ENCODE results near the gene RPS6KA6.

Gene RPS6KA6

DNA sequence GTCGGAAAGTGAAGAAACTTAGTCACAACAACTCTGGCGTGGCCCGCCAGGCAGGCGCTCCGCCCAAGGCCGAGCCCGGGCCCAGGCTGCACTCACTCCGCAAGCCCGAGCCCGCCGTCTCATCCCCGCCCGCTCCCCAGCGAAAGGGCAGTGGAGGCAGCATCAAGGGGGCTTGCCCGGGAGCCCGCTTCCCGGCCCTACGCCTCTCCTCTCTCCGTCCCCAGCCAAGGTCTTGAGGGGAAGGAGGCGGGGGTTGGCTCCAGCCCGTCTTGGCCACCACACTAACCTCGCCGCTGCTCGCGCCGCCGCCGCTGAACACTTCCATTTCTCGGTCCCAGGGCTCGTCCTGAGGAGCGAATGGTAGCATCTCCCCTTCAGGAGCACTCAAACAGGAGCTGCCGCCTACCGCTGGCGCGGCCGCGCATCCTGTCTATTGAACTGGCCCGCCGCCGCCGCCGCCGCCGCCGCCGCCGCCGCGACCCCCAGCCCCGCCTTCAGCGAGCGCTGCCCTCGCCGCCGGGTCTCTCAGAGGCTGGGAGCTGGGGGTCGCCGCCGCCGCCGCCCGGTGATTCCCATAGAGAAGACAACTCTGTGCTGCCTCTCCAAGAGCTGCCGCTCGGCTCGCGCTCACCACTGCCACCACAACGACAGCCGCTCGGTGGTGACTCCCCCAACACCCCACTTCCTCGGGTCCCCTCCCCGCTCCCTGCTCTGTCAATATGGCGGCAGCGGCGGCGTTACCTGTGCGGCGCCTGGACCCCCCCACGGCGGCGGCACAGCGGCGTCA, at the start of gene RPS6KA6:
TSS of gene RPS6KA6 (minus strand) at position 667 of the 787 bp plus-strand sequence. CDS start at position 367, 300 bp downstream.
- peak; percentile 30 for DNase-seq (ENCODE audit: low read depth)

DNA sequence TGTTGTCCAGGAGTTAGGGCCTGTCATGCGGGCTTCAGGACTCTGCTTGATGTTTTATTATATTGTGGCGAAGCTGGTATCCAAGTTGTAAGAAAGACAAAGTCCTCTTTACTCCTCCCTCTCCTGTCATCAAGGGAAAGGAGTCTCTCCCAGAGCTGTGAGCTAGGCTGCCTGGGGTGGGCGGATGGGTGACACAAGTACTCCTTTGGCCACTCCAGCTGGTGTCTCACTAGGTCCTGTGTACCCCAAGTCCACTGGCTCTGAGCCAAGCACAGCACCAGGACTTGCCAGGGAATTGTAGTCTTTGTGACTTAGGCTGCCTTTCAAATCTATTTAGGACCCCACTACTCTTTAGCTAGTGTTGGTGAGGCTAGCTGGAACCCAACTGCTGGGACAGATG, 36.7 kb upstream of the RPS6KA6 start:
- TF ChIP-seq, protein P1, sequence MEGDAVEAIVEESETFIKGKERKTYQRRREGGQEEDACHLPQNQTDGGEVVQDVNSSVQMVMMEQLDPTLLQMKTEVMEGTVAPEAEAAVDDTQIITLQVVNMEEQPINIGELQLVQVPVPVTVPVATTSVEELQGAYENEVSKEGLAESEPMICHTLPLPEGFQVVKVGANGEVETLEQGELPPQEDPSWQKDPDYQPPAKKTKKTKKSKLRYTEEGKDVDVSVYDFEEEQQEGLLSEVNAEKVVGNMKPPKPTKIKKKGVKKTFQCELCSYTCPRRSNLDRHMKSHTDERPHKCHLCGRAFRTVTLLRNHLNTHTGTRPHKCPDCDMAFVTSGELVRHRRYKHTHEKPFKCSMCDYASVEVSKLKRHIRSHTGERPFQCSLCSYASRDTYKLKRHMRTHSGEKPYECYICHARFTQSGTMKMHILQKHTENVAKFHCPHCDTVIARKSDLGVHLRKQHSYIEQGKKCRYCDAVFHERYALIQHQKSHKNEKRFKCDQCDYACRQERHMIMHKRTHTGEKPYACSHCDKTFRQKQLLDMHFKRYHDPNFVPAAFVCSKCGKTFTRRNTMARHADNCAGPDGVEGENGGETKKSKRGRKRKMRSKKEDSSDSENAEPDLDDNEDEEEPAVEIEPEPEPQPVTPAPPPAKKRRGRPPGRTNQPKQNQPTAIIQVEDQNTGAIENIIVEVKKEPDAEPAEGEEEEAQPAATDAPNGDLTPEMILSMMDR (conservative IDR thresholded peaks at IDR 0.05; ENCODE audit: control insufficient read depth, insufficient read depth, low read depth, low read length): no peak
- no peak overlapping the region for H3K4me3 ChIP-seq (ENCODE audit: control insufficient read depth, low read depth, low read length)
- DNase-seq (ENCODE audit: low read depth): no peak

More for the DNA sequence above, at the start of gene RPS6KA6:
- TF ChIP-seq, protein P1 (conservative IDR thresholded peaks at IDR 0.05; ENCODE audit: control insufficient read depth, insufficient read depth, low read depth, low read length): no peak
- peak within 1 kb of the TSS; percentile 63 for H3K4me3 ChIP-seq (ENCODE audit: control insufficient read depth, low read depth, low read length)

DNA sequence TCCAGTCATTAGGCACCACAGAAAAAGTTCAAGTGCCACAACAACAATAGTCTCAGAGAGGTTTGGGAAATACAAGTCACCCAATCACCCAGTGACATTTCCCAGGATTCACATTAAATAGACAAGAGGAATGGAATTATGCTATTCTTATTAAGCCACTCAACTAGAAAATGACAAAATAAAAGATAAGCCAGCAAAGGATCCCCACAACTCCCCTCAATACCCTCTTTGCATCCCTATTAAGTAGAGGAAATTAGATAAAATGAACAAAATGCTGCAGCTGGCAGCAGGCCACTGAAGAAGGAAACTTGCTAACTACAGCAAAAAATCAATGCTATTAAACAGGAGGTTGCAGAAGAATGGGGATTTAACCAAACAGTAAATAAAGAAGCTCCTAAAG, 35.3 kb upstream of the RPS6KA6 start:
- TF ChIP-seq, protein P1 (conservative IDR thresholded peaks at IDR 0.05; ENCODE audit: control insufficient read depth, insufficient read depth, low read depth, low read length): no peak
- H3K4me3 ChIP-seq (ENCODE audit: control insufficient read depth, low read depth, low read length): no peak overlapping the region
- no peak for DNase-seq (ENCODE audit: low read depth)

DNA sequence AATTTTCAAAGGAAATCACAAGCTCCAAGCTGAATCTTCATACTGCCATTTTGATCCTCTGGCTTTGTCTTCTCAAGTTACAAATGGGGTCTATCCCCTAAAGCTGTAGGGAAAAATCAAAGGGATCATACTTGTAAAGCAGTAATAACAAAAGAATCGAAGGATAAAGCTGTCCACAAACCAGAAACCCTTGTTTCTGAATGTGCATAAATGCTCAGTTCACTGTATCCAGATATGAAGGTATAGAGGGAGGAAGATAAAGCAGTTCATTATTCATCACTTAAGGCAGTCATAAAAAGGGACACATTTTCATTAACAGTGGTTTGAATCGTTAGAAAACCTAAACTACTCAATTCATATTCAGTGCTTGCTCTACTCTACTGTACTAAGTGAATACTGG, 33.2 kb upstream of the RPS6KA6 start:
- TF ChIP-seq, protein P1 (conservative IDR thresholded peaks at IDR 0.05; ENCODE audit: control insufficient read depth, insufficient read depth, low read depth, low read length): no peak
- no peak overlapping the region for H3K4me3 ChIP-seq (ENCODE audit: control insufficient read depth, low read depth, low read length)
- no peak for DNase-seq (ENCODE audit: low read depth)

DNA sequence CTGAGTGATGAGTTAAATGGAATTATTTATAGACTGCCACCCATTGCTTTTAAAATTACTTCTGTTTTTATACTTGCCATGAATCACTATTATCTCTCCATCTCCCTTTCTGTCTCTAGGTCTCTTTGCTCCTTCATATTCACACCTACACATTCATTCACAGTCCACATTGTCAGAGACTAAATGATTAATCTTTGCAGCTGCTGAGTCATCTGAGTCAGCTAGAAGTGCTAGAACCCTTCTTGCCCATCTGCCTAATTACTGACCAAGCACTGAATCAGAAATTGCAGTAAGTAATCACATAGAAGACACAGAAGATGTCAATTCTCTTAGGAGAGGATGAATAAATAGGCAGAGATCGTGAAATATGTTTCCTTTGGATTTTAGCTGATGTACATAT, 31.6 kb upstream of the RPS6KA6 start:
- H3K4me3 ChIP-seq (ENCODE audit: control insufficient read depth, low read depth, low read length): no peak overlapping the region
- TF ChIP-seq, protein P1 (conservative IDR thresholded peaks at IDR 0.05; ENCODE audit: control insufficient read depth, insufficient read depth, low read depth, low read length): no peak
- peak; percentile 5 for DNase-seq (ENCODE audit: low read depth)

DNA sequence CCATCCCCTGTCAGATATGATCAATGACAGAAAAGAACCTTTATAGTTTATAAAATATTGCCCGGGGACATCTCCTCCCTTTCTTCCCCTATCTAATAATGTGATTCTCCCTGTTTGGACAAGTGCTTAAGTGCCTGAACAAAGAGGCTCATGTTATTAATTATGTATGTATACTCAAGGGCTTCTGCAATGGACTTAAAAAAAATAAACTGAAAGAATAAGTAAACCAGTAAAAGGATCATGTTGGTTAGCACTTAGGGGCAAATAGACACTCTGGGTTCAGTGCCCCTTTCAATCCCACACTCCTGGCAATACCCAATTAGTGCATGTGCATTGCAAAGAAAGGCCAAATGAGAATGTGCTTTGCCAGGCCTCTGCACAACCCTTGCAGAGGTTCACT, 30.7 kb upstream of the RPS6KA6 start:
- H3K4me3 ChIP-seq (ENCODE audit: control insufficient read depth, low read depth, low read length): no peak overlapping the region
- DNase-seq (ENCODE audit: low read depth): no peak
- TF ChIP-seq, protein P1 (conservative IDR thresholded peaks at IDR 0.05; ENCODE audit: control insufficient read depth, insufficient read depth, low read depth, low read length): no peak
